Skin of body (tissue), 2 donors: ENCODE results near the gene UBE4B. TPM values are rescaled to one million over a fixed set of nuclear protein-coding genes. Genes with fewer than 3 reads are reported as not detected.
"Not testable (repeated sequence)": the region's sequence is repeated elsewhere in the genome, so short reads cannot be mapped to it uniquely, and the experiment has no call there.

ENCODE experiments used
- DNase-seq: peaks from one replicate; lab custom pipeline; 2025; lab: John Stamatoyannopoulos, UW
- total RNA-seq: library from RNA; depleted of rRNA; stranded (reverse); fragments of >200 nt; gene quantifications from one replicate; pipeline ENCODE4 v1.2.3, GENCODE V29; 2014

Gene UBE4B
- 34.7 TPM for total RNA-seq

DNA sequence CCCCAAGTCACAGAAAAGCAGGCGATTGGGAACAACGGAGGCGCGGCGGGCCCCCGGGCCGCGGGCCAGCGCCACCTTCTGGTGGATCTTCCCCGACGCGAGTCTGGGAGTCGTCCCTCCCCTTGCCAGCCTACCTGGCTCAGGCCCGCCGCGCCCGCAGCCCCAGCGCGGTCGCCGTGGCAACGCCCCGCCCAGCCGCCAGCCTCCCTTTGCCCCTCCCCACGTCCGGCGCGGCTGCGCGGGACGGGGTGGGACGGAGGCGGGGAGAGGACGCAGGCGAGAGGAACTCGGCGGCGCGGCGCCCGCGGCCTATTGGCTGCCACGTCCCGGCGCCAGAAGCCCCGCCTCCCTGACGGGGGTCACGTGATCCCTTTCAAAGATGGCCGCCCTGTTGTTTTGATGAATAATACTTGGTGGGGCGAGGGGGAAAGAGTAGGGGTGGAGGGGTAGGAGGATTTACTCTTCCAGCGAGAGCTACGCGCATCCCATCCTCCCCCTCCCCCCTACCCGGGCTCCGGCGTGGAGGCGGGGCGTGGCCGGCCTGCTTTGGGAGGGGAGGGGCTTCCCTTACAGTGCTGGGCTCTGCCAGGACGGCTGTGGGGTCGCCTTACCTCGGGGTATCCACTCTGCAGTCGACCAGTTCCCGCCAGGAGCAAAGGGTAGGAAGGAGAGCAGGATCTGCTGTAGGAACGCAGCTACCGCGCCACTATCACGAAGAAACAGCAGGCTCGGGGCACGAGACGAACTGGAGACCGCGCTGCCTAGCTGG lies at the start of gene UBE4B:
Gene UBE4B, plus strand, starts transcription at position 369 of the 769 bp plus-strand sequence. CDS start 713 bp downstream, outside the sequence.
- peak; percentile 98 for DNase-seq

DNA sequence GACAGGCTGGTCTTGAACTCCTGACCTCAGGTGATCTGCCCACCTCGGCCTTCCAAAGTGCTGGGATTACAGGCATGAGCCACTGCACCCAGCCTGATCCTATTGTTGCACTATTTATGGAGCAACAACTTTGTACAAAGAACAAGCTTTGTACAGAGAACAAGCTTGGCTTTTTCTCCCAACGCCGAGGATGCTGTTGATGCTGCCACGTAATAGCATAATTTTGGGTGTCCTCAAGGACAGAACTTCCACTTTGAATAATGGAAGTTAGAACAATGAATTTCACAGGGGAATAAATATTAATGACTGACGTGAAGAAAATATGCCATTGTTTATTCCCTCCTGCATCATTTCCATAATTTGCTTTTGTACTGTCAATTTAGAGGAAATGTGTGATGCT lies 48.5 kb upstream of the UBE4B start:
- DNase-seq = no peak

GRCh38 chr1:9985001-9985400 lies 47.8 kb upstream of the UBE4B start:
- DNase-seq = no peak

GRCh38 chr1:9989773-9990172 lies 43.0 kb upstream of the UBE4B start:
- DNase-seq = no peak

- no peak for DNase-seq
Observed at GRCh38 chr1:9990944-9991343, 41.8 kb upstream of the UBE4B start.

GRCh38 chr1:9992910-9993309 lies 39.8 kb upstream of the UBE4B start:
- no peak for DNase-seq

GRCh38 chr1:9993561-9994075 lies 39.1 kb upstream of the UBE4B start:
- DNase-seq = no peak

GRCh38 chr1:9996624-9997582 lies 35.9 kb upstream of the UBE4B start, which contains the start of gene RBP7:
TSS of gene RBP7 (plus strand) at chr1:9997228. CDS start at chr1:9997259, 31 bp downstream.
- no peak for DNase-seq

GRCh38 chr1:10001016-10001665 lies 31.6 kb upstream of the UBE4B start:
- no peak for DNase-seq

GRCh38 chr1:10005248-10005647 lies 27.5 kb upstream of the UBE4B start:
- not testable (repeated sequence) for DNase-seq

DNA sequence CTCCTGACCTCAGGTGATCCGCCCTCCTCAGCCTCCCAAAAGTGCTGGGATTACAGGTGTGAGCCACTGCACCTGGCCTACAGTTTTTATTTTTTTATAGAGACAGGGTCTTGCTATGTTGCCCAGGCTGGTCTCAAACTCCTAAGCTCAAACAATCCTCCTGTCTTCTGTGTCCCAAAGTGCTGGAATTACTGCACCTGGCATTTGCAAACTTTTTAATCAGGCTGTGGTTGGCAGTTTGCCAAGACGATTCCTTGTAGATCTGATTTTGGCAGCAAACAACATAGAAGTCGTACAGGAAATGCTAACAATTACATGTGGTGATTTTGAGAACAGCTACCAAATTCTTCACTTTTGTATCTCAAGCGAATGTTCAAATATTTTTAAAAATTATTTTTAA lies 25.6 kb upstream of the UBE4B start:
- no peak for DNase-seq

GRCh38 chr1:10014016-10014415 lies 18.7 kb upstream of the UBE4B start:
- DNase-seq = no peak

GRCh38 chr1:10019561-10019960 lies 13.2 kb upstream of the UBE4B start:
- no peak for DNase-seq

GRCh38 chr1:10020086-10020485 lies 12.7 kb upstream of the UBE4B start:
- no peak for DNase-seq

DNA sequence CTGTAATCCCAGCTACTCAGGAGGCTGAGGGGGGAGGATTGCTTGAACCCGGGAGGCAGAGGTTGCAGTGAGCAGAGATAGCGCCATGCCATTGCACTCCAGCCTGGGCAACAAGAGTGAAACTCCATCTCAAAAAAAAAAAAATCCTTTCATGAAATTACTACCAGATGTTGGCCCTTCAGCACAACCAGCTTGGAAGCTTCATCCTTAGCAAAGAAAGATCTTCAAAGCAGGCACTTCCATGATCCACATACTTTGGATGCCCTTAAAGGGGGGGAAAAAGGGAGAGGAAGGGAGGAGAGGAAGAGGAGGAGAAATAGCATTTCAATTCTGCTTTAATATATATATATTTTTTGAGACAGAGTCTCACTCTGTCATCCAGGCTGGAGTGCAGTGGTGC lies 12.1 kb upstream of the UBE4B start:
- not testable (repeated sequence) for DNase-seq

DNA sequence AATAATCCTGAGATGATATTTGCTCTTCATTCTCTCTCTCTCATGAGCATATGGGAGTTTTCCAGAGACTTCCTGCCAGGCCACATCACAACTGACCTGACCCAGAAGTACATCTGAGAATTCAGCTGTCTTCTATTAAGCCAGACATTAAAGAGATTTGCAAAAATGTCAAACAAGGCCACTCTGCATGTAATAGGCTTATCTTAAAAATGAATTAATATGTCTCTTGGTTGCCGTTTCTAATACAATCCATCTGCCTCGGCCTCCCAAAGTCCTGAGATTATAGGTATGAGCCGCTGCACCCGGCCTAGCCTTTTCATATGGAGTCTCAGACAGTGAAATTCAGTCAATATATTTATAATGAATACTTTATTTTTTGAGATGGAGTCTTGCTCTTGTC lies 10.8 kb upstream of the UBE4B start:
- DNase-seq = not testable (repeated sequence)

DNA sequence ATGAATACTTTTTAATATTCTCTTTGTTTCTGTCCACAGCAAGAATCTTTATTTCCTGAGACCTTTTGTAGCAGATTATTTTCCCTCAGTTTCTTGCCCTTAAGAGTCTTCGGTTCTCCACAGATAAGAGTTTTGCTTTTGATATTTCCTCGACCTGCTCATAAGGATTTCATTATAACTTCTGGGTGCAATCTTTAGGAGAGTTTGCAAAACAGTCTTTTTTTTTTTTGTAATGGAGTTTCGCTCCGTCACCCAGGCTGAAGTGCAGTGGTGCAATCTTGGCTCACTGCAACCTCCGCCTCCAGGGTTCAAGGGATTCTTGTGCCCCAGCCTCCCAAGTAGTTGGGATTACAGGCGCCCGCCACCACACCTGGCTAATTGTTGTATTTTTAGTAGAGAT lies 10.1 kb upstream of the UBE4B start:
- no peak for DNase-seq

GRCh38 chr1:10025354-10025753 lies 7.4 kb upstream of the UBE4B start:
- DNase-seq = no peak

GRCh38 chr1:10027027-10027426 lies 5.7 kb upstream of the UBE4B start:
- DNase-seq = no peak

GRCh38 chr1:10028956-10029500 lies 3.7 kb upstream of the UBE4B start:
- not testable (repeated sequence) for DNase-seq

GRCh38 chr1:10031461-10031860 lies 1.3 kb upstream of the UBE4B start:
- no peak for DNase-seq
